Muscle of leg (tissue), 11 donors: ENCODE data around the gene UBAC2. TPM values are rescaled to one million over a fixed set of nuclear protein-coding genes. Genes with fewer than 3 reads are reported as not detected.

Experiments used
- DNase-seq: peaks from one replicate; pipeline ENCODE4 v3.0.0; 2013
- H3K27ac ChIP-seq: one replicate; pipeline ENCODE4 v1.5.1; 2013; ENCODE audit warnings: mild to moderate bottlenecking, low read length, control low read depth
- H3K27me3 ChIP-seq: one replicate; pipeline ENCODE4 v1.6.1; 2013; ENCODE audit warnings: low read length; ENCODE audit not compliant: control insufficient read depth, insufficient read depth
- H3K36me3 ChIP-seq: one replicate; pipeline ENCODE4 v1.6.1; 2013; ENCODE audit warnings: low read length; ENCODE audit not compliant: control insufficient read depth, insufficient read depth
- H3K4me1 ChIP-seq: one replicate; pipeline ENCODE4 v1.6.1; 2013; ENCODE audit warnings: low read length; ENCODE audit not compliant: control insufficient read depth, insufficient read depth
- H3K4me3 ChIP-seq: one replicate; pipeline ENCODE4 v1.5.1; 2013; ENCODE audit warnings: low read length, control low read depth
- H3K9me3 ChIP-seq: replicated peaks from 2 replicates; pipeline ENCODE4 v1.6.1; 2013; ENCODE audit warnings: low read depth, low read length; ENCODE audit not compliant: control insufficient read depth
- WGBS: methylation state at CpG from one replicate; pipeline ENCODE4 v1.1.5; 2013; ENCODE audit warnings: missing lambda C conversion rate; ENCODE audit not compliant: insufficient coverage; 5-methylcytosine and 5-hydroxymethylcytosine counted together
- polyA plus RNA-seq, 8 donors: library from polyadenylated mRNA; unstranded; fragments of 120-200 nt; gene quantifications; one replicate each; pipeline versions ENCODE4 v1.2.1 to v1.2.3, GENCODE V29; 2013; ENCODE audit warnings: inconsistent platforms in 1 of 8, low replicate concordance in 1 of 8; ENCODE audit not compliant: insufficient read length in 8 of 8, insufficient read depth in 1 of 8
- total RNA-seq: library from RNA; stranded (reverse); fragments of 120-200 nt; gene quantifications from one replicate; pipeline ENCODE4 v1.2.4, GENCODE V29; 2013

Gene UBAC2
- total and polyA plus RNA-seq, 9 donors, result 46.3 to 92.6 (median 84.7) TPM

DNA sequence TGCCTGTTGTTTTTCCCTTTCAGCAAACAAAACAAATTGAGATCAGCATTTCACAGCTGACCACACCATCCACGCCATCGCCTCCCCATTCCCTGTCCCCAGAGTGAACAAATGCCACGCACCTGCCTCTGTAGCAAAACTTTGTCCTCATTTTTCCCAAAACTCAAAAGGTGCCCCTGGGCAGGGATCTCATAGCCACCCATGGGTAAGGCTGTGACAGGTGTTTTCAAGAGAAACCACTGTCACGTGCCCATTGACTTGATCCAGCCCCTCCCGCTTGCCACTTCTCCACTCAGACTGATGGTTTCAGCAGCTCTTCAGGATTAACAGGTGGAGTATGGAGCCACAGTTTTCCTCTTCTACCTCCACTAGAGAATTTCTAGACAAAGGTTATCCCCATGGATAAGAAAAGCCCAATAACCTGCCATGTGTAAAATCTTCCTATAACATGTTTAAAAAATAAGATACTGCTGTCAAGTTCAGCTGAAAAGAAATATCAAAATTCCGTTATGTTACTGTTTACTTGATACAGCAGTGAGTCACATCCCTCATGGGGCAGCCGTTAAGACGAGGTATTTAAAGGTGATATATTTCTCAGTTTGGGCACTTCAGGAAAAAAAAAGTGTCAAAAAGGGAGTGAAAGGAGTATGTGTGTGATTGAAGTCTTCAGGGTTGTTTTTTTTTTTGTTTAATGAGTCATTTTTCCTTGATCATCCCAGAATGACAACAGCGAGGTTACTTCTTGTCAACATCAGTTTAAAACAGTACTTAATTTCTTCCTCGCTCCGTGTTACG, 170.0 kb downstream of the UBAC2 start:
- no peaks in the 10 kb centered on the region for H3K4me1 ChIP-seq
- no peak for DNase-seq
- no peaks in the 10 kb centered on the region for H3K9me3 ChIP-seq
- peaks cover 22% of the 10 kb centered on the region for H3K36me3 ChIP-seq
- H3K27ac ChIP-seq, result no peak overlapping the region
- WGBS, result 80% methylated on average over 7 of the region's 12 CpGs
- no peak overlapping the region for H3K4me3 ChIP-seq
- no peaks in the 10 kb centered on the region for H3K27me3 ChIP-seq

DNA sequence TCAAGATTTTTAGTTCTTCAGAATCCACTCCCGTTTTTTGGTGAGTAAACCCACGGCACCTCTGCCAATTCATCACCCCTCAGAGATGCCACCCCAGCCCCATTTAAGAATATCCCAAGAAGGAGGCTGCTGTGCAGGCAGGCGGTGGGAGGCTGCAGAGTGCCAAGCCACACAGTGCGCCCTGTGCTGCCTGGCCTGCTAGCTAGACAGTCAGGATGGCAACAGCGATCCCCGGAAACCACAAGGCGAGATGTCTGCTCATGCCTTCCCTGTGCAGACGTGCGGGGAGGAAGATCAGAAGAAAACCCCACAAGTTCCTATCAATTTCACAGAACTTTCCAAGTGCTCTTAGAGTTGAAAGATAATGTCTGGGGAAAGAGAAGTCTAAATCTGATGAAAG, 171.3 kb downstream of the UBAC2 start:
- Histone ChIP-seq H3K9me3 (no peaks in the 10 kb centered on the region), H3K4me1 (no peaks in the 10 kb centered on the region), H3K4me3 (no peak overlapping the region), H3K27me3 (no peaks in the 10 kb centered on the region), H3K36me3 (peaks cover 23% of the 10 kb centered on the region), H3K27ac (no peak overlapping the region)
- WGBS, result 100% methylated on average over 5 of the region's 9 CpGs
- peak; percentile 22 for DNase-seq

DNA sequence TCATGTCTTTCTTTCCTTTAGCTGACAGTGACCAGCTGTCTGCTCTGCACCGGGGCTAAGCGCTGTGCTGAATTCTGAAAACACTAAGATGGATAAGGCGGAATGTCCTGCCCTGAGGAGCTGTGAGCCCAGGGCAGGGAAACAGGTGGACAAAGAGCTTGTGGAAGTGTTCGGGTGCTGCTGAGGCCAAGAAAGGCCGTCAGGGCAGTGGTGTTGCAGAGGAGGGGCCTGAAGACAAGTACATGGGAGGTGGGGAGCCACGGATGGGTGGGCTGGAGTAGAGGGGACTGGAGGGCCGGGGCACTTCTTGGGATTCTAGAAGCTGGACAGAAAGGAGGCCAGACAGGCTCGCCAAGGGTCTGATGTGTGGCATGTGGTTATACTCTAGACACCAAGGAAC, 172.8 kb downstream of the UBAC2 start:
- no peaks in the 10 kb centered on the region for H3K9me3 ChIP-seq
- H3K27me3 ChIP-seq, result no peaks in the 10 kb centered on the region
- peaks cover 22% of the 10 kb centered on the region for H3K36me3 ChIP-seq
- WGBS, result 88% methylated on average over 7 of the region's 8 CpGs
- no peak for DNase-seq
- H3K4me1 ChIP-seq, result no peaks in the 10 kb centered on the region
- no peak overlapping the region for H3K27ac ChIP-seq
- no peak overlapping the region for H3K4me3 ChIP-seq

DNA sequence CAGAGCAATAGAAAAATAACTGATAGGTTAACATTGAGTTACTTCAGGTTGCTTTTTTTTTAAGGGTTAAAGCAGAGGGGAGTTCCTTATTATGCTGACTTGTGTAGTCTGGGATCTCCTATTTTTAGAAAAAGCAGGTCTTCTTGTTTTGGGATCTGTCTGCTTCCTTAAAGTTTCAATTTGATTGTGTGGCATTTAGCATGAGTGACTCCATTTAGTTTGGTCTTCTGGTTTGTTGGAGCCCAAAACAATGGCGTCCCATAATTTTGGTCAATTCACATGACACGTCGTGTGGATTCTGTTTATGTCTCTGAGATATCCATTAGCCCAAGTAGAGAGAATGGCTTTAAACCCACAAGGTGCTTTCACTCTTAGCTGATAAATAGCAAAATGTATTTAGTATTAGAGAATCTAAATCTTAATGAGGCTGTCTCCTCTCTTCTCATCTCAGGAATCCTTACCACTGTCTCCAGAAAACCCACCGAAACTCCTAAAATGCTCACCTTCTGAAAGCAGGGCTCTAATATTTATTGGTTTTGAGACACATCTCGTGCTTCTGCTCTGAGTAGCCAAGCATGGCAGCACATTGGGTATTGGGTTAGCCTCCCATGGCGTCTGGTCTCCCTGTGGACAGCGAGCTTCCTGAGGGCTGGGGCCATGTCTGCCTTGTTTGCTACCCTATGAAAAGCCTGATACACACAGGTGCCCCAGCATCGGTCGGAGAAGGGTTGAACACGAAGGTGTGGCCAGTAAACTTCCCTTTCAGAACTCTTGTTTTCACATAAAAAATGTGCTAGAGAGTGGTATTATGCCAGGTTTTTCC, 173.7 kb downstream of the UBAC2 start:
- peaks cover 19% of the 10 kb centered on the region for H3K36me3 ChIP-seq
- WGBS, result 81% methylated on average over 7 of the region's 10 CpGs
- no peak for DNase-seq
- H3K4me1 ChIP-seq, result no peaks in the 10 kb centered on the region
- H3K27ac ChIP-seq, result no peak overlapping the region
- H3K4me3 ChIP-seq, result no peak overlapping the region
- no peaks in the 10 kb centered on the region for H3K9me3 ChIP-seq
- H3K27me3 ChIP-seq, result no peaks in the 10 kb centered on the region

DNA sequence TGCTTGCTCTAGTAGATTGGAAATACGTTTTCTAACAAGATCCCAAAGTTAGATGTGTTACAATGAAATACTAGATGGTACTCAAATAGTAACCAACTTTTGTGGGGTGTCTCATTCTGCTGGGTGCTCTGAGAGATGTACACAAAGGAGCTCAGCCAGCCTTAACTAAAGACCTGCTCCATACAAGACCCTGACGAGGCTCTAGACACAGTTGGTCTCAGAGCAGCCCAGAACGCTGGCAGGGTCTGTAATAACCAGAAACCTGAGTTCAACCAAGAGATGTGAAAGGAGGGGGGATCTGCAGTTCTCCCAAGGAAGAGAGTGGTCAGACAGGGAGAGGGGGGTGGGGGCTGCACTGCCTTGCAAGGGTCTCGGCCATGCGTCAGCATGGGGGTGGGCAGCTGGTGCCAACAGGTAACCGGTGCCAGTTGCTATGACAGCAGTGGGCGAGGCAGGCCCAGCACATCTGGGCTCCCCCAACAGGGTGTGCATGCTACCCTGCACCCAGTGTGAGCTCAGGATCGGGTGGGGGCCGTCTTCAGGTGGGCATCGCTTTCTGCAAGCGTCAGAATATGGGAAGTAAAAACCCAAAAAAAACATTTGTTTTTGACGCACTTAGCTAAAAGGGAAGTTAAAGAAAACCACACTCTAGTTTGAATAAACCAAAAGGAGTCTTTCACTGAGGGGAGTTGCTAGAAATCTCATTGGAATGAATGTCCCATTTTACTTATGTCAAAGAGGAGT, 174.5 kb downstream of the UBAC2 start:
- no peak overlapping the region for H3K4me3 ChIP-seq
- no peaks in the 10 kb centered on the region for H3K4me1 ChIP-seq
- H3K9me3 ChIP-seq, result no peaks in the 10 kb centered on the region
- 86% methylated on average over 8 of the region's 12 CpGs for WGBS
- no peaks in the 10 kb centered on the region for H3K27me3 ChIP-seq
- peaks cover 15% of the 10 kb centered on the region for H3K36me3 ChIP-seq
- no peak overlapping the region for H3K27ac ChIP-seq
- DNase-seq, result peak; percentile 54

DNA sequence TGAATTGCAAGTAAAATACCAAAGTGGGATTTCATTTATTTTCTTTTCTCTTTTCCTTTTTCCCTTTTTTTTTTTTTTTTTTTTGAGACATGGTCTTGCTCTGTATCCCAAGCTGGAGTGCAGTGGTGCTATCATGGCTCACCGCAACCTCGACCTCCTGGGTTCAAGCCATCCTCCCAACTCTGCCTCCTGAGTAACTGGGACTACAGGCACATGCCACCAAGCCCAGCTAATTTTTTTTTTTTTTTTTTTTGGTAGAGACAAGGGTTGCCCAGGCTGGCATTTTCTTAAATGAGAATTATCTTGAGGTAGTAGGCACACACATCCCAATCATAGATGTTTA, 175.1 kb downstream of the UBAC2 start:
- peaks cover 11% of the 10 kb centered on the region for H3K36me3 ChIP-seq

DNA sequence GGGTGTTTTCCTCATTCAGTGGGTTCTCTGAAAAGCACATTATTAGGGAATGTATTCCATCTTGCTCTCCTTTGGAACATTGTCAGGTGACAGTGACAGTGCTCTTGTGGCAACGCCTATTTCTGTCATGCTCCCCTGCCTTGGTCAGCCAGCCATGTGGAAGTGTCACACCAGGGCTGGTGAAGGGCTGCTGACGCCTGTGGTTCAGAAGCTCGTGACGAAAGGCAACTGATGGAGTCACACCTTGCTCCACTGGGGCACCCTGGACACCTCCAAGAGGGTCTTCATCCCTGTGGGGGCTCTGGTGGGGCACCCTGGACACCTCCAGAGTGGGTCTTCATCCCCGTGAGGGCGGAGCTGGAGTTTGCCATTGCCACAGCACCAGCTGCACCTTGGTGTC, 175.5 kb downstream of the UBAC2 start:
- no peak overlapping the region for H3K4me3 ChIP-seq
- H3K9me3 ChIP-seq, result no peaks in the 10 kb centered on the region
- H3K27me3 ChIP-seq, result no peaks in the 10 kb centered on the region
- H3K4me1 ChIP-seq, result no peaks in the 10 kb centered on the region
- H3K36me3 ChIP-seq, result peaks cover 11% of the 10 kb centered on the region
- 83% methylated on average over 4 of the region's 6 CpGs for WGBS
- DNase-seq, result peak; percentile 23
- H3K27ac ChIP-seq, result no peak overlapping the region

More for the DNA sequence above, 175.1 kb downstream of the UBAC2 start:
- Histone ChIP-seq H3K27ac (no peak overlapping the region), H3K27me3 (no peaks in the 10 kb centered on the region), H3K4me3 (no peak overlapping the region), H3K4me1 (no peaks in the 10 kb centered on the region), H3K9me3 (no peaks in the 10 kb centered on the region)
- DNase-seq, result no peak
- no CpG with 5 or more reads among the region's 2 CpGs for WGBS

DNA sequence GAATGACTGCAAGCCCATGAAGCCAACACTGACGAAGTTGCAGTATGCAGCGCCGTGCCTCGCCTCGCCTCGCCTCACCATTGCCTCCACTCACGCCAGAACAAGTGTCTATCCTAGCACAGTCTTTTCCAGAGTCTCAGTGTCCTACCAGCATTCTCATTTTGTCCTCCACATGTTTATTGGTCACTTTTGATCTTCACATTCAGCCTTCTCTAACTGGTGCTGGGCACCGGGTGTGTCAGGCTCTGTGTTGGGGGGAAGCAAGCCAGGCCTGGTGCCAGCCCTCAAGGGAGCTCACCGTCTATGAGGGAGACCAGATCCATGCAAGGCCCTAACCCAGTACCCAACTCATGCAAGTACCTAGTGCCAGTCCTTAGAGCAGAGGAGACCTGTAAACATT, 176.3 kb downstream of the UBAC2 start:
- Histone ChIP-seq H3K27ac (no peak overlapping the region), H3K4me1 (no peaks in the 10 kb centered on the region), H3K9me3 (no peaks in the 10 kb centered on the region), H3K27me3 (no peaks in the 10 kb centered on the region), H3K36me3 (peaks cover 11% of the 10 kb centered on the region), H3K4me3 (no peak overlapping the region)
- DNase-seq, result no peak
- whole genome bisulfite sequencing, result 97% methylated on average over 9 of the region's 9 CpGs

DNA sequence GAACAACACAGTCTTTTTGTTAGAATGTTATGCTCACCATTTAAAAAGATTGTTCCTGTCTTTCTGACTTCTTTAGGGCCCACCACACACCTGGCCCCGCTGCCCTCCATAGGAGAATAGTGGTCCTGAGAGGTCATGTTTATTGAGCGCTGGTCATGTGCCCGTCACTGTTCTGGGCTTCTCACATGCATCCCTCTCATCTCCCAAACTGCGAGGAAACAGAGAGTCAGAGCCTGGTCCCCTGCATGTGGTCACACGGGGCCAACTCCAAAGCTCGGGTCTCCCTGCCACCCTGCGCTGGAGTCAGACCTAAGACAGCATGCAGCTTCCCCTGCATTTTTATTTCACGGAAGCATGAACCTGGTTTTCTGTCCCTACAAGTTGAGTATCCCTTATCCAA, 177.0 kb downstream of the UBAC2 start:
- 92% methylated on average over 7 of the region's 8 CpGs for WGBS

More for the DNA sequence above, 177.0 kb downstream of the UBAC2 start:
- H3K4me3 ChIP-seq, result no peak overlapping the region
- H3K4me1 ChIP-seq, result no peaks in the 10 kb centered on the region
- peaks cover 11% of the 10 kb centered on the region for H3K36me3 ChIP-seq
- no peaks in the 10 kb centered on the region for H3K9me3 ChIP-seq
- no peak for DNase-seq
- H3K27ac ChIP-seq, result no peak overlapping the region
- no peaks in the 10 kb centered on the region for H3K27me3 ChIP-seq
